Spinal cord (tissue), 10 donors: ENCODE results near the gene UBA3. TPM values are rescaled to one million over a fixed set of nuclear protein-coding genes. Genes with fewer than 3 reads are reported as not detected.

Experiments
- DNase-seq, 6 donors: peaks; one replicate each; pipeline versions ENCODE4 v3.0.0 to v3.0.0-alpha.2; 2013 to 2015; ENCODE audit warnings: low spot score in 6 of 6, low read depth in 4 of 6
- H3K27ac ChIP-seq: one replicate; pipeline ENCODE4 v1.5.1; 2013; ENCODE audit warnings: low read depth, low read length, control low read depth
- H3K27me3 ChIP-seq: one replicate; pipeline ENCODE4 v1.6.1; 2013; ENCODE audit warnings: low read length; ENCODE audit not compliant: control insufficient read depth, insufficient read depth
- H3K36me3 ChIP-seq: one replicate; pipeline ENCODE4 v1.6.1; 2013; ENCODE audit warnings: low read length; ENCODE audit not compliant: control insufficient read depth, insufficient read depth
- H3K4me1 ChIP-seq: one replicate; pipeline ENCODE4 v1.6.1; 2013; ENCODE audit warnings: low read length; ENCODE audit not compliant: control insufficient read depth, insufficient read depth
- H3K4me3 ChIP-seq: one replicate; pipeline ENCODE4 v1.5.1; 2013; ENCODE audit warnings: low read depth, low read length, control low read depth
- H3K9me3 ChIP-seq: one replicate; pipeline ENCODE4 v1.6.1; 2013; ENCODE audit warnings: low read length; ENCODE audit not compliant: control insufficient read depth, insufficient read depth
- WGBS: methylation state at CpG from one replicate; pipeline ENCODE4 v1.1.5; 2013; ENCODE audit warnings: missing lambda C conversion rate; ENCODE audit not compliant: insufficient coverage; 5-methylcytosine and 5-hydroxymethylcytosine counted together
- polyA plus RNA-seq, 2 donors: library from polyadenylated mRNA; unstranded; fragments of 120-200 nt; gene quantifications; one replicate each; pipeline ENCODE4 v1.2.1, GENCODE V29; 2013; ENCODE audit not compliant: insufficient read length in 2 of 2
- total RNA-seq, 2 donors: library from RNA; depleted of rRNA in 1 of 2; stranded (reverse); fragments of 120-200 nt in 1 of 2; fragments of >200 nt in 1 of 2; gene quantifications; one replicate each; pipeline versions ENCODE4 v1.2.3 to v1.2.4, GENCODE V29; 2013 to 2014
- donor health status: healthy.

UBA3 gene
- total and polyA plus RNA-seq, 4 donors: 63.4 to 119 (median 80.6) TPM

DNA sequence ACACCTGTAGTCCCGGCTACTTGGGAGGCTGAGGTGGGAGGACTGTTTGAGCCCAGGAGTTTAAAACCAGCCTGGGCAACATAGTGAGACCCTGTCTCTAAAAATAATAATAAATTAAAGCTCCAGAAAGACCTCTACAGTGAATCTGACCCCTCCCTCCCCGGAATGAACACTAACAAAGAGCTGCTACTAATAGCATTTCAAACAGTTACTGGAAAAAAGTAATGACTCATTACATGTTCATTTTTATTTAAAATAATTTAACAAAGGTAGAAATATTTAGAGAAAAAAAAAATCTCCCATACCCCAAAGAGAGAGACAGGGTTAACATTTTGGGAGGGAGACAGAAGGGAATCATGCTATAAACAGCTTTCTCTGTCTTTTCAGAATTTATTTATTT, 2.2 kb upstream of the UBA3 start:
- no peaks in the 10 kb centered on the region for H3K27me3 ChIP-seq
- H3K27ac ChIP-seq: no peak overlapping the region
- peaks cover 19% of the 10 kb centered on the region for H3K4me1 ChIP-seq
- no CpG with 5 or more reads among the region's 2 CpGs for WGBS
- H3K9me3 ChIP-seq: no peaks in the 10 kb centered on the region
- no peak for DNase-seq
- H3K36me3 ChIP-seq: no peaks in the 10 kb centered on the region
- H3K4me3 ChIP-seq: no peak overlapping the region

- no peak overlapping the region for H3K27ac ChIP-seq
- peaks cover 12% of the 10 kb centered on the region for H3K4me1 ChIP-seq
- H3K36me3 ChIP-seq: no peaks in the 10 kb centered on the region
- H3K4me3 ChIP-seq: no peak overlapping the region
- H3K27me3 ChIP-seq: no peaks in the 10 kb centered on the region
- WGBS: 91% methylated on average over 3 of the region's 5 CpGs
- H3K9me3 ChIP-seq: no peaks in the 10 kb centered on the region
- no peak for DNase-seq
Observed at GRCh38 chr3:69081583-69082262, 1.6 kb upstream of the UBA3 start.

- WGBS: 0% methylated on average over 11 of the region's 29 CpGs
- peaks cover under 1% of the 10 kb centered on the region for H3K4me1 ChIP-seq
- H3K27ac ChIP-seq: peak overlapping the region; percentile 44
- no peaks in the 10 kb centered on the region for H3K36me3 ChIP-seq
- H3K9me3 ChIP-seq: no peaks in the 10 kb centered on the region
- no peaks in the 10 kb centered on the region for H3K27me3 ChIP-seq
- H3K4me3 ChIP-seq: peak overlapping the region; percentile 61
- DNase-seq: peak in 2 of 6 donors; percentile 50 to 56
Observed at GRCh38 chr3:69079269-69080159, 651 bp downstream of the UBA3 start.

DNA sequence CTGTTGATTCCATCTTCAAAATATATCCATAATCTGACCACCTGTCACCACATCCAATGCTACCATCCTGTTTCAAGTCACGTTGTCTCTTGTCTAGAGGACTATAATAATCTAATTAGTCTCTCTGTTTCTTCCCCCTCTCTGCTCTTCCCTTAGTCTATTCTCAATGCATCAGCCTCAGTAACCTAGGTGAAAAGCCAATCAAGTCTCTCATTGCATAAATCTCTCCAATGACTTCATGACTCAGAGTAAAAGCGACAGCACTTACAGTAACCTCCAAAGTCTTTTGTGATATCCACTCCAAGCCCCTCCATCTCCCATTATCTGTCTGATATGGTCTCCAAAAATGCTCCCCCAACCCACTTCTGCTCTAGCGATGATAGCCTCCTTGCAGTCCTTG, 7.2 kb downstream of the UBA3 start:
- WGBS: 98% methylated on average over 3 of the region's 3 CpGs
- no peaks in the 10 kb centered on the region for H3K4me1 ChIP-seq
- H3K27me3 ChIP-seq: no peaks in the 10 kb centered on the region
- no peak overlapping the region for H3K27ac ChIP-seq
- no peaks in the 10 kb centered on the region for H3K9me3 ChIP-seq
- peaks cover 7% of the 10 kb centered on the region for H3K36me3 ChIP-seq
- no peak for DNase-seq
- no peak overlapping the region for H3K4me3 ChIP-seq

DNA sequence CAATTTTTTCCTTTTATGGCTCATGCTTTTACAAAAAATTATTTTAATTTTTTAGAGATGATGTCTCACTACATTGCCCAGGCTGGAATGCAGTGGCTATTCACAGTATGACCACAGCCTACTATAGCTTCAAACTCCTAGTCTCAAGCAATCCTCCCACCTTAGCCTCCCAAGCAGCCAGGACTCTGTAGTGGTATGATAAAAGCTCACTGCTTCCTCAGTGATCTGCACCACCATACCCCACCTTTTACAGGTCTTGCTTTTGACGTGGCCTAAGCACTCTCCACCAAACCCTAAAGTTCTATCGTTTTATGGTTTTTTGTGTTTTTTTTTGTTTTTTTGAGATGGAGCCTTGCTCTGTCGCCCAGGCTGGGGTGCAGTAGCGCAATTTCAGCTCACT, 14.0 kb downstream of the UBA3 start:
- WGBS: no CpG with 5 or more reads among the region's 4 CpGs
- Histone ChIP-seq H3K27me3 (no peaks in the 10 kb centered on the region), H3K36me3 (peaks cover 7% of the 10 kb centered on the region), H3K9me3 (no peaks in the 10 kb centered on the region), H3K27ac (no peak overlapping the region), H3K4me1 (no peaks in the 10 kb centered on the region), H3K4me3 (no peak overlapping the region)
- DNase-seq: no peak

DNA sequence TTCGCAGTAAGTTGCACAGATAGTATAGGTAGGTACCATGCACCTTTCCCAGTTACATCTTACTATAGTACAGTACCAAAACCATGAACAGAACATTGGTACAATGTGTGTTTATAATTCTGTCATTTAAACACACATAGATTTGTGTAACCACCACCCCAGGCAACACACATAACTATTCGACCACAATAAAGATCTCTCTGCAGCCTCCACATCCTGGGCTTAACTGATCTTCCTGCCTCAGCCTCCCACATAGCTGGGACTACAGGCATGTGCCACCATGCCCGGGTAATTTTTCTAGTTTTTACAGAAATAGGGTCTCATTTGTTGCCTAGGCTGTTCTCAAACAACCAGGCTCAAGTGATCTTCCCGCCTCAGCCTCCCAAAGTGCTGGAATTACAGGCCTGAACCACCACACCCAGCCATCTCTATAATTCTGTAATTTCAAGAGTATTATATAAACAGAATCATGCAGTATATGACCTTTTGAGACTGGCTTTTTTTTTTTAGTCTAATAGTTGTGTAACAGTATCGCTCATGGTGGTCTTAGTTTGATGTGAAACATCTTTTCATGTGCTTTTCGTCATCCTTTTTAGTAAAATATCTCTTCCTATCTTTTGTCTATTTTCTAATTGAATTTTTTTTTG, 14.7 kb downstream of the UBA3 start:
- no peaks in the 10 kb centered on the region for H3K4me1 ChIP-seq
- 86% methylated on average over 2 of the region's 6 CpGs for WGBS
- no peaks in the 10 kb centered on the region for H3K9me3 ChIP-seq
- no peak for DNase-seq
- no peak overlapping the region for H3K27ac ChIP-seq
- H3K27me3 ChIP-seq: no peaks in the 10 kb centered on the region
- peaks cover 3% of the 10 kb centered on the region for H3K36me3 ChIP-seq
- no peak overlapping the region for H3K4me3 ChIP-seq

GRCh38 chr3:69063636-69064035, 16.5 kb downstream of the UBA3 start:
- Histone ChIP-seq H3K9me3 (no peaks in the 10 kb centered on the region), H3K27ac (no peak overlapping the region), H3K27me3 (no peaks in the 10 kb centered on the region), H3K36me3 (peaks cover 3% of the 10 kb centered on the region), H3K4me3 (no peak overlapping the region), H3K4me1 (no peaks in the 10 kb centered on the region)
- no peak for DNase-seq
- WGBS: 100% methylated on average over 1 of the region's 2 CpGs

GRCh38 chr3:69059688-69060087, 20.5 kb downstream of the UBA3 start:
- Histone ChIP-seq H3K27ac (no peak overlapping the region), H3K36me3 (peaks cover 3% of the 10 kb centered on the region)

GRCh38 chr3:69058947-69059224, 21.3 kb downstream of the UBA3 start:
- Histone ChIP-seq H3K9me3 (no peaks in the 10 kb centered on the region), H3K36me3 (peaks cover 3% of the 10 kb centered on the region), H3K4me3 (no peak overlapping the region), H3K27me3 (no peaks in the 10 kb centered on the region), H3K27ac (no peak overlapping the region), H3K4me1 (no peaks in the 10 kb centered on the region)
- no peak for DNase-seq
- WGBS: 100% methylated on average over 1 of the region's 2 CpGs

More at GRCh38 chr3:69059688-69060087, 20.5 kb downstream of the UBA3 start:
- H3K4me3 ChIP-seq: no peak overlapping the region
- DNase-seq: no peak
- no peaks in the 10 kb centered on the region for H3K4me1 ChIP-seq
- no peaks in the 10 kb centered on the region for H3K9me3 ChIP-seq
- no peaks in the 10 kb centered on the region for H3K27me3 ChIP-seq
